Measurements from ENCODE around the gene SUPT3H. TPM values are rescaled to one million over a fixed set of nuclear protein-coding genes. Genes with fewer than 3 reads are reported as not detected.
"Not testable (repeated sequence)": the region's sequence is repeated elsewhere in the genome, so short reads cannot be mapped to it uniquely, and the experiment has no call there.

SUPT3H gene
- total and polyA plus RNA-seq, 12 donors = 2.1 to 6.2 (median 3.5) TPM

DNA sequence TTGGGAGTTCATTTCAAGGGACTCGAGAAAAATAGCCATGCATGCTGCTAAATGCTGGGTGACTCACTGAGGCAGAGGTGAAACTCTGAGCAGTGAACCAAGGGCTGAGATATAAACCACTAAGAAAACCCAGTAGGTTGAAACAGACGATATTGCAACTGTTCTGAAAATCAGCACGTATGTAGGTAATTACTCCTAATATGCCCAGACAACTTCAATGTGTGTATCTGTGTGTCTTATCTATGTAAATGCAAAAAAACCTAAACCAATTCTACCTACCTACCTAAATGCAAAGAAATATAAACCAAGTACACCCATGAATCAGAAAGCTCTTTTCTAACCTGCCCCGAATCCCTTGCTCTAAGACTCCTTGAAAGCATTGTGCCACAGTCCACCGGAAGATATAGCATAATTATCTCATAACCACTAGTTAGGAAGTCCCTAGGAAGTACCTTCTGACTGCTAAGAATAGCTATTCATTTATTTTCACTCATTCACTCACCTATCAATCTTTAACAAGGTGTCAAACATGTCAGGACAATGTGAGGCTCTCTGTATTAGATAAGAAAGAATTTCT is 508.3 kb downstream of the SUPT3H start:
- Histone ChIP-seq H3K27me3 (no peaks in the 10 kb centered on the region), H3K9me3 (peaks cover 0 to 11% (median 4%) of the 10 kb centered on the region in 11 donors), H3K36me3 (no peaks in the 10 kb centered on the region), H3K4me1 (no peaks in the 10 kb centered on the region), H3K4me3 (no peak overlapping the region), H3K27ac (no peak overlapping the region)
- TF ChIP-seq, protein P1, sequence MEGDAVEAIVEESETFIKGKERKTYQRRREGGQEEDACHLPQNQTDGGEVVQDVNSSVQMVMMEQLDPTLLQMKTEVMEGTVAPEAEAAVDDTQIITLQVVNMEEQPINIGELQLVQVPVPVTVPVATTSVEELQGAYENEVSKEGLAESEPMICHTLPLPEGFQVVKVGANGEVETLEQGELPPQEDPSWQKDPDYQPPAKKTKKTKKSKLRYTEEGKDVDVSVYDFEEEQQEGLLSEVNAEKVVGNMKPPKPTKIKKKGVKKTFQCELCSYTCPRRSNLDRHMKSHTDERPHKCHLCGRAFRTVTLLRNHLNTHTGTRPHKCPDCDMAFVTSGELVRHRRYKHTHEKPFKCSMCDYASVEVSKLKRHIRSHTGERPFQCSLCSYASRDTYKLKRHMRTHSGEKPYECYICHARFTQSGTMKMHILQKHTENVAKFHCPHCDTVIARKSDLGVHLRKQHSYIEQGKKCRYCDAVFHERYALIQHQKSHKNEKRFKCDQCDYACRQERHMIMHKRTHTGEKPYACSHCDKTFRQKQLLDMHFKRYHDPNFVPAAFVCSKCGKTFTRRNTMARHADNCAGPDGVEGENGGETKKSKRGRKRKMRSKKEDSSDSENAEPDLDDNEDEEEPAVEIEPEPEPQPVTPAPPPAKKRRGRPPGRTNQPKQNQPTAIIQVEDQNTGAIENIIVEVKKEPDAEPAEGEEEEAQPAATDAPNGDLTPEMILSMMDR (IDR thresholded peaks at IDR 0.05) = no peak
- intact Hi-C loops (cut with DNase I) = no loop called here
- no peak for DNase-seq
- WGBS, 2 donors = 85 to 88% methylated on average over 5 of the region's 5 CpGs
- ATAC-seq = no peak

DNA sequence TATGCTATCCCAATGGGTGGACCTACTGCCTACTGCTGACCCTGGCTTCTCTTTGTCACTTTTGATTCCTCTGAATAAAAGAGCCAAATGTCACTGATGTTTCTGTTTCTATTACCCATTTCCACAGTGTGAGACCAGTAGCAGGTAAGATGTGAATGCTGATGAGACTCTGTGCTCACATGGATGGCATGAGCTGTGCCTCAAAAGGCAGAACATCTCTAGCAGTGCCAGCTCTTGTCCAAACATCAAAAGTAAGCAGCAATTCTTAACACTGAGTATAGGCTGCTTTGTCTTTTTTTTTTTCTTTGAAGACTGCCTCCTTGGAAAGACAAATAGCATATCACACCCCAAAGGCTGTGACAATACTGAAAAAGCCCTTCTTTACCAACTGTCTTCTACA is 508.8 kb downstream of the SUPT3H start:
- no peak for ATAC-seq
- DNase-seq = no peak
- TF ChIP-seq, protein P1 (IDR thresholded peaks at IDR 0.05) = no peak
- Histone ChIP-seq H3K4me3 (no peak overlapping the region), H3K36me3 (no peaks in the 10 kb centered on the region), H3K4me1 (no peaks in the 10 kb centered on the region), H3K27me3 (no peaks in the 10 kb centered on the region), H3K27ac (no peak overlapping the region), H3K9me3 (peaks cover 0 to 11% (median 4%) of the 10 kb centered on the region in 11 donors)
- intact Hi-C loops (cut with DNase I) = no loop called here

DNA sequence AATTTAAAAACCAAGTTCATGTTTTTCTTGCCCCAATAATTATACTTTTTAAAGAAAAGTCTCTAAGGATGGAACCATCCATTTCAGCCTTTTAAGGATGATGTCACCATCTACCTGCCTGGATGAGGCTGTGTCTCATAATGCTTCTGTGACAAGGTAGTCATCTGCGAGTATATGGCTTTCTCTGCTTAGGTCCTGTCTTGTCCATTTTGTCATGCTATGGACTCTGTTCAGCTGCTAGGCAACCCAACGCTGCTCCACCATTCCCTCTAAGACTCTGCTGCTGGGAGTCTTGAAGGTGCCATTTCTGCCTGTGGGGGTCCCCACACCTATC is 509.4 kb downstream of the SUPT3H start:
- TF ChIP-seq, protein P1 (IDR thresholded peaks at IDR 0.05) = no peak
- no peak for ATAC-seq
- Histone ChIP-seq H3K27ac (no peak overlapping the region), H3K9me3 (peaks cover 0 to 11% (median 4%) of the 10 kb centered on the region in 11 donors), H3K36me3 (no peaks in the 10 kb centered on the region), H3K4me1 (no peaks in the 10 kb centered on the region), H3K27me3 (no peaks in the 10 kb centered on the region), H3K4me3 (no peak overlapping the region)
- no peak for DNase-seq
- WGBS, 2 donors = 91 to 93% methylated on average over 2 of the region's 2 CpGs
- intact Hi-C loops (cut with DNase I) = no loop called here

DNA sequence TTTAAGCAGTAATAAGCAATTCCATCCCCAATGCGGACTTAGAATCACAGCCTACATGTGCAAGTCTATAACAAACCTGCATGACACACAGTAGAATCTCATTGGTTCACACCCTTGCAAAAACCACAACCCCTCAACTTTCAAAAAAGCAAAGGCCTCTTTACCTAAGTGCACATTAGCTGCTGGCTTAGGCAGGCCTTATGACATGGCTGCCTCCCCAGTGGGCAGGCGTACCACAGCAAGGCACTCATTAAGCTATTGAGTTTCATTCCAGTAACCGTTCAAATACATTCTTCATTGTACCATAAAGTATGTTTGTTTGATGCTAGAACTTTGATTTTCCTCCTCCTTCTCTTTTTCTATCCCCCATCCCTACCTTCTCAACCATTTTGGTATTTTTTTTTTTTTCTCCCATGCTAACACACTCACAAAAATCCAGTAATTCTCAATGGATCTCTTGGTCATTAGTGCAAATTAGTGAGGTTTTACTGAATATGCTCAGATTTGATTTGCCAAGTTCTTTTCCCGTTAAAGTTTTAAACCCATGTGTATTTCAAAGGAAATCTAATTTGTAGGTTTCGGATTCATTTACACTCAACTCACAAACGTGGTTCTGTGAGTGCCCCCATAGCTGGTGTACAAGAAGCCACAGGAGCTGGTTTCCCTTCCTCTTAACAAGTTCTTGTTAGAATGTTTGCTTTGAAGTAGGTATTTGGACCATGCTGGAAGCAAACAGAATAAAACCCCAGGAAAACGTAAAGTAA is 510.0 kb downstream of the SUPT3H start:
- Histone ChIP-seq H3K27ac (no peak overlapping the region), H3K36me3 (no peaks in the 10 kb centered on the region), H3K27me3 (no peaks in the 10 kb centered on the region), H3K4me3 (no peak overlapping the region), H3K9me3 (peaks cover 0 to 11% (median 4%) of the 10 kb centered on the region in 11 donors), H3K4me1 (no peaks in the 10 kb centered on the region)
- DNase-seq (no peak), ATAC-seq (no peak)
- intact Hi-C loops (cut with DNase I) = no loop called here
- TF ChIP-seq, protein P1 (IDR thresholded peaks at IDR 0.05) = no peak
- WGBS, 2 donors = 93 to 94% methylated on average over 7 of the region's 7 CpGs

DNA sequence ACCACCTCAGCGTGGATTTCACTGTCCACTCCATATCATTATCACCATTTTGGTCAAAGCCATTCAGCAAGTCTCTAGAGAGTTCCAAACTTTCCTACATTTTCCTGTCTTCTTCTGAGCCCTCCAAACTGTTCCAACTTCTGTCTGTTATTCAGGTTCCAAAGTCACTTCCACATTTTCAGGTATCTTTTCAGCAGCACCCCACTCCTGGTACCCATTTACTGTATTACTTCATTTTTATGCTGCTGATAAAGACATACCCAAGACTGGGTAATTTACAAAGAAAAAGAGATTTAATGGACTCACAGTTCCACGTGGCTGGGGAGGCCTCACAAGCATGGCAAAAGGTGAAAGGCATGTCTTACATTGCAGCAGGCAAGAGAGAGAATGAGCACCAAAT is 512.5 kb downstream of the SUPT3H start:
- DNase-seq; H3K4me3 ChIP-seq; H3K27me3 ChIP-seq; ATAC-seq; intact Hi-C loops (cut with DNase I); H3K36me3 ChIP-seq; H3K27ac ChIP-seq; H3K4me1 ChIP-seq: not testable (repeated sequence)
- 89 to 95% methylated on average over 2 of the region's 2 CpGs for WGBS, 2 donors
- peaks cover 0 to 11% (median 4%) of the 10 kb centered on the region in 11 donors for H3K9me3 ChIP-seq

All from heart right ventricle (tissue), 16 donors.